Fibroblast of skin of back (primary cell): ENCODE data around the gene CALHM1. TPM values are rescaled to one million over a fixed set of nuclear protein-coding genes. Genes with fewer than 3 reads are reported as not detected.
"Not testable (repeated sequence)": the region's sequence is repeated elsewhere in the genome, so short reads cannot be mapped to it uniquely, and the experiment has no call there.

Experiments
- DNase-seq: peaks from one replicate; pipeline ENCODE4 v3.0.0-alpha.2; 2013
- polyA plus RNA-seq, 2 experiments: library from polyadenylated mRNA; unstranded; fragments of 120-200 nt; gene quantifications; one replicate each; pipeline ENCODE4 v1.2.1, GENCODE V29; 2013; ENCODE audit not compliant: insufficient read length in 2 of 2

The CALHM1 gene
- 0.08 TPM for polyA plus RNA-seq (2013, experiment 1 of 2; ENCODE audit: insufficient read length)
- polyA plus RNA-seq (2013, experiment 2 of 2; ENCODE audit: insufficient read length), result not detected

- DNase-seq, result no peak
Observed at GRCh38 chr10:103458720-103459119, at the start of gene CALHM1. TSS of gene CALHM1 (minus strand) at chr10:103458900. CDS start at chr10:103458751, 149 bp downstream.

GRCh38 chr10:103507235-103508191 lies 48.8 kb upstream of the CALHM1 start:
- DNase-seq, result no peak

GRCh38 chr10:103506061-103506460 lies 47.4 kb upstream of the CALHM1 start:
- no peak for DNase-seq

GRCh38 chr10:103504181-103504783 lies 45.6 kb upstream of the CALHM1 start:
- DNase-seq, result peak; percentile 93

GRCh38 chr10:103503777-103504176 lies 45.1 kb upstream of the CALHM1 start:
- DNase-seq, result not testable (repeated sequence)

- DNase-seq, result no peak
Observed at GRCh38 chr10:103502849-103503660, 44.4 kb upstream of the CALHM1 start.

GRCh38 chr10:103501186-103501585 lies 42.5 kb upstream of the CALHM1 start:
- no peak for DNase-seq

- DNase-seq, result no peak
Observed at GRCh38 chr10:103500481-103500880, 41.8 kb upstream of the CALHM1 start.

GRCh38 chr10:103499881-103500280 lies 41.2 kb upstream of the CALHM1 start:
- no peak for DNase-seq

GRCh38 chr10:103498936-103499638 lies 40.4 kb upstream of the CALHM1 start:
- DNase-seq, result no peak

GRCh38 chr10:103497161-103497915 lies 38.6 kb upstream of the CALHM1 start:
- no peak for DNase-seq

GRCh38 chr10:103495321-103495720 lies 36.6 kb upstream of the CALHM1 start:
- no peak for DNase-seq

GRCh38 chr10:103493916-103494877 lies 35.5 kb upstream of the CALHM1 start:
- no peak for DNase-seq

GRCh38 chr10:103493362-103493915 lies 34.7 kb upstream of the CALHM1 start, which contains the start of gene NEURL1:
TSS of gene NEURL1 (plus strand) at chr10:103493705. CDS start at chr10:103494388, 683 bp downstream.
- no peak for DNase-seq

- DNase-seq, result no peak
Observed at GRCh38 chr10:103492655-103493261, 34.1 kb upstream of the CALHM1 start.

GRCh38 chr10:103491729-103492364 lies 33.1 kb upstream of the CALHM1 start:
- DNase-seq, result peak; percentile 93

GRCh38 chr10:103490986-103491314 lies 32.2 kb upstream of the CALHM1 start:
- DNase-seq, result no peak

- no peak for DNase-seq
Observed at GRCh38 chr10:103487410-103487708, 28.7 kb upstream of the CALHM1 start.
